ENCODE data around the gene F10. TPM values are rescaled to one million over a fixed set of nuclear protein-coding genes. Genes with fewer than 3 reads are reported as not detected.

The F10 gene
- total RNA-seq, 1 experiment from 2014 or later: 0.59 TPM

DNA sequence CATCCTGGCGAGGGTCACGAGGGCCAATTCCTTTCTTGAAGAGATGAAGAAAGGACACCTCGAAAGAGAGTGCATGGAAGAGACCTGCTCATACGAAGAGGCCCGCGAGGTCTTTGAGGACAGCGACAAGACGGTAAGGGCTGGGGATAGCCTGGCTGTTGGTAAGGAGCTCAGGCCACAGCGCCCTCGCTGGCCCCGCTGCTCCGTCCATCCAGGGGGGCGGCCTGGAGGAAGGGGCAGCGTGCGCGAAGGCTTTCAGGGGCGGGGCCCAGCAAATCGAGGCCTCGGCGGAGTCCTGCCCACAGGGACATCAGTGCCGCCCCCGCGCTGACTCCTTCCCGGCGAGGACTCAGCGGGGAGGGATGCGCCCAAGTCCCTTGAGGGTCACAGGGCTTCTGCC, 6.9 kb downstream of the F10 start:
- DNase-seq (ENCODE audit: extremely low read depth, low read depth): no peak

GRCh38 chr13:113129921-113130750, 7.5 kb downstream of the F10 start:
- no peak for DNase-seq (ENCODE audit: extremely low read depth, low read depth)

DNA sequence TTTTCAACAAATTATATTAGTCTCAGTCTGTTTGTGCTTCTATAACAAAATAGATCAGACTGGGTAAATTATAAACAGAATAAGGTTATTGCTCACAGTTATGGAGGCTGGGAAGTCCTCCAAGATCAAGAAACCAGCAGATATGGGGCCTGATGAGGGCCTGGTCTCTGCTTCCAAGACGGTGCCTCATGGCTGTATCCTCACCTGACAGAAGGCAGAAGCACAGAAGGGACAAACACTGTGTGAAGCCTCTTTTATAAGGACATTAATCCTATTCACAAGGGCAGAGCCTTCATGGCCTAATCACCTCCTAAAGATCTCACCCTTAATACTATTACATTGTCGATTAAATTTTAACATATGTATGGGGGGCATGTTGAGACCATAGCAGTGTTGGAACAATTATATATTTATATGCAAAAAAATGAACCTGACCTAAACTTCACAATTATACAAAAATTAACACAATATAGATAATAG, 12.7 kb downstream of the F10 start:
- no peak for DNase-seq (ENCODE audit: extremely low read depth, low read depth)

DNA sequence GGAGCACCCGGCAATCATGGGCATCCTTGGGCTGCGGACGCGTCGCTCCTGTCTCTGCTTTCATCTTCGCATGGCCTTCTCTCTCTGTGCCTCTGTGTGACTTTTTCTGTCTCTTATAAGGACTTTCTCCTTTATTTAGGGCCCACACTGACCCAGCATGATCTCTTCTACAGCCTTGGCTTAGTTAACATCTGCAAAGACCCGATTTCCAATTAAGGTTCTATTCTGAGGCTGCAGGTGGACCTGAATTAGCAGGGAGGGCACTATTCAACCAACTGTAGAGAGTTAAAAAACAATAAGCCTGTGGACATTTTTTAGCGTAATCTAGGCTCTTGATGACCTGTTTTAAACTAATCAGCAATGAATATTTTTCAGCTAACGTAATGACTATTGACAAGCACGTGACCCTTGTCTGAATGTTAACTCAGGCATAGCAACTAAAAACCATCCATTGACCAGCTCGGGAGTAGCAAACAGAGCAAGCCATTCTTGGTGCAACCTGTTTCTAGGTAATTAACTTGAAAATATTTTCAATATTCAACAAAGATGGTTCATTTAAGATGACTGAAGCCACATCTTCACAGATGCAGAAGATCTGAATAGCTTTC, 15.2 kb downstream of the F10 start:
- DNase-seq (ENCODE audit: extremely low read depth, low read depth): no peak

GRCh38 chr13:113138792-113139551, 16.4 kb downstream of the F10 start:
- no peak for DNase-seq (ENCODE audit: extremely low read depth, low read depth)

GRCh38 chr13:113139577-113139976, 17.0 kb downstream of the F10 start:
- DNase-seq (ENCODE audit: extremely low read depth, low read depth): no peak

DNA sequence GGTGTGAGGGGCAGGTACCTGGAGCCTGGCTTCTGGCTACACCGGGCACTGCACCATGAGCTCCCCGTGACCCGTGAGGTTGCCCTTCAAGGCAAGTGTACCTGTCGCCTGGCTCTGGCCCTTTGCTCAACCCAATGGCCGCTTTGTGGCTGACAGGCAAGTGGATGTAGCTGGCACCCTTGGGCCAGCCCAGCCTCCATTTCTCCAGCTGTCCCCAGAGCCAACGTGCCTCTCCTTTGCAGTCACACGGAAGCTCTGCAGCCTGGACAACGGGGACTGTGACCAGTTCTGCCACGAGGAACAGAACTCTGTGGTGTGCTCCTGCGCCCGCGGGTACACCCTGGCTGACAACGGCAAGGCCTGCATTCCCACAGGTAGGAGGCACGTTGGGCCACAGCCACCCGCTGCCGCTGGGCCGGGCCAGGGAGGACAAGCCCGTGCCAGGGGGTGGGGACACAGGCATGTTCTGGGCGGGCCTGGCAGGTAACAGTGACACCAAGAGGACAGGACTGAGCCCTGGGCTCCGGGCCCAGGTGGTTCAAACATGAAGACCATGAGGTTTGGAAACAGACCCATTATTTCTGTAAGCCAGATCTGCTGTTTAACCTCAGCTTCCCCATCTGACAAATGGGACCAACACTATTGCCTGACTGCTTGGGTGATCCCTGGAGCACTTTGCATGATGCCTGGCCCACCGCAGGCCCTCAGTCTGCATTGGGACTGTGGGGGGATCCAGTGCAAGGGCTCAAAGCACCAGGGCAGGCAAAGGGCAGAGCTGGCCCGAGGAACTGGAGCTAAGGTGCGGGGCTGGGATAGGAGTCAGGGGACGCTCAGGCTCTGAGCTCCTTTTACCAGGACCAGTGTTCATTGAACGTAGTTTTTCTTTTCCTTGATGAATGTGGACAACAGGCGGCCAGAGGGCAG, 18.3 kb downstream of the F10 start:
- no peak for DNase-seq (ENCODE audit: extremely low read depth, low read depth)

GRCh38 chr13:113141601-113141970, 19.0 kb downstream of the F10 start:
- DNase-seq (ENCODE audit: extremely low read depth, low read depth): no peak

DNA sequence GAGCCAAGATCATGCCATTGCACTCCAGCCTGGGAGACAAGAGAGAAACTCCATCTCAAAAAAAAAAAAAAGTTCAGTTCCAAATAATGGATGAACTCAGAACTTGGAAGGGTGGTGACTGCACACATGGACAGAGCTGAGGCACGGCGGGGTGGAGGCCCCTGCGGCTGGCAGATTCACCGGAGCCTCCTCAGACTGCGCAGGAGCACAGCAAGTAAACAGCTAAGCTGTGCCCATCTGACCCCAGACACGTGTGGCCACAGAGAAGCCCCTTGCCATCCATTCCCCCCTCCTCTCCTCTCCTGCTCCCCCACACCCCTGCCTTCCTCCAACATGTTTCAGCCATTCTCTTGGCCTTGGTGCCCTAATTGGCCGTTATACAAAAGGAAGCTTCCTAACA, 20.3 kb downstream of the F10 start:
- DNase-seq (ENCODE audit: extremely low read depth, low read depth): no peak

GRCh38 chr13:113143466-113144254, 21.1 kb downstream of the F10 start:
- no peak for DNase-seq (ENCODE audit: extremely low read depth, low read depth)

GRCh38 chr13:113144255-113144629, 21.6 kb downstream of the F10 start:
- no peak for DNase-seq (ENCODE audit: extremely low read depth, low read depth)

DNA sequence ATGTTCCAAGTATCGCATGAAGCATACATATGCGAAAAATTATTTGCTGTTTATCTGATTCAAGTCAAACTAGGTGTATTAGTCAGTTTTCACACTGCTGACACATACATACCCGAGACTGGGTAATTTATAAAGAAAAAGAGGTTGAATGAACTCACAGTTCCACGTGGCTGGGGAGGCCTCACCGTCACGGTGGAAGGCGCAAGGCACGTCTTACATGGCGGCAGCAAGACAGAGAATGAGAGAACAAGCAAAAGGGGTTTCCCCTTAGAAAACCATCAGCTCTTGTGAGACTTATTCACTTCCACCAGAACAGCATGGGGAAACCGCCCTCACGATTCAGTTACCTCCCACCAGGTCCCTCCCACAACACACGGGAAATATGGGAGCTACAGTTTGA, 22.9 kb downstream of the F10 start:
- DNase-seq (ENCODE audit: extremely low read depth, low read depth): no peak

- no peak for DNase-seq (ENCODE audit: extremely low read depth, low read depth)
Measured at GRCh38 chr13:113145911-113146598, 23.5 kb downstream of the F10 start.

DNA sequence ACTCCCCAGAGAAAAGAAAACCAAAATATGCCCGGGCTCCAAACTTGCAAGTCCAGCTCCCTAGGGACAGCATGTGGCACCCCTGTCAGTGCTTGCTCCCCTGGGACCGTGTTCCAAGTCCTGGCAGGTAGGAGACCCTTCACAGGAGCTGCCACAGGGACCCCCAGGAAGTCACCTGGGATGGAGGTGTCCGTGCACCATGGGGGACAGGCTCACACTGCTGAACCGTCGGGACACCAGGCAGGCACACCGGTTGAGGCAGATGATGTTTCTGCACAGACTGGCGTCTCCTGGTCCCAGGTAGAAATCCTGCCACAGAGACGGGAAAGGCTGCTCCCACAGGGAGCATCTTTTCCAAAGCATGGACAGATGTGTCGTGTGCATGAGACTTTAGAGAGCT, 24.2 kb downstream of the F10 start:
- DNase-seq (ENCODE audit: extremely low read depth, low read depth): no peak

DNA sequence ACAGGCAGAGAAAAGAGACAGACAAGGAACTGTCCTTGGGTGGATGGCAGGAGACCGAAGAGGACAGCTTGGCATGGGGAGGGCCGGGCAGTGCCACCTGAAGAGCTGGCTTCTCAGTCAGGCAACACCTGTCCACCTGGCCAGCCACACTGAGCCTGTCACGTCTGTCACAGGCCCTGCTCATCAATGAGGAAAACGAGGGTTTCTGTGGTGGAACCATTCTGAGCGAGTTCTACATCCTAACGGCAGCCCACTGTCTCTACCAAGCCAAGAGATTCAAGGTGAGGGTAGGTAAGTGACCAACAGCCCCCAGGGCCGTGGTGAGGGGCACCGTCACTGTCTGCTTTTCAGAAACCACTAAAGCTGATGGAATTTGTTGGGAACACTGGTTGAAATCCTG, 24.6 kb downstream of the F10 start:
- DNase-seq (ENCODE audit: extremely low read depth, low read depth): no peak

- no peak for DNase-seq (ENCODE audit: extremely low read depth, low read depth)
Measured at GRCh38 chr13:113148407-113148806, 25.8 kb downstream of the F10 start.

DNA sequence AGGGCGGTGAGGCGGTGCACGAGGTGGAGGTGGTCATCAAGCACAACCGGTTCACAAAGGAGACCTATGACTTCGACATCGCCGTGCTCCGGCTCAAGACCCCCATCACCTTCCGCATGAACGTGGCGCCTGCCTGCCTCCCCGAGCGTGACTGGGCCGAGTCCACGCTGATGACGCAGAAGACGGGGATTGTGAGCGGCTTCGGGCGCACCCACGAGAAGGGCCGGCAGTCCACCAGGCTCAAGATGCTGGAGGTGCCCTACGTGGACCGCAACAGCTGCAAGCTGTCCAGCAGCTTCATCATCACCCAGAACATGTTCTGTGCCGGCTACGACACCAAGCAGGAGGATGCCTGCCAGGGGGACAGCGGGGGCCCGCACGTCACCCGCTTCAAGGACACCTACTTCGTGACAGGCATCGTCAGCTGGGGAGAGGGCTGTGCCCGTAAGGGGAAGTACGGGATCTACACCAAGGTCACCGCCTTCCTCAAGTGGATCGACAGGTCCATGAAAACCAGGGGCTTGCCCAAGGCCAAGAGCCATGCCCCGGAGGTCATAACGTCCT, 26.4 kb downstream of the F10 start:
- no peak for DNase-seq (ENCODE audit: extremely low read depth, low read depth)

DNA sequence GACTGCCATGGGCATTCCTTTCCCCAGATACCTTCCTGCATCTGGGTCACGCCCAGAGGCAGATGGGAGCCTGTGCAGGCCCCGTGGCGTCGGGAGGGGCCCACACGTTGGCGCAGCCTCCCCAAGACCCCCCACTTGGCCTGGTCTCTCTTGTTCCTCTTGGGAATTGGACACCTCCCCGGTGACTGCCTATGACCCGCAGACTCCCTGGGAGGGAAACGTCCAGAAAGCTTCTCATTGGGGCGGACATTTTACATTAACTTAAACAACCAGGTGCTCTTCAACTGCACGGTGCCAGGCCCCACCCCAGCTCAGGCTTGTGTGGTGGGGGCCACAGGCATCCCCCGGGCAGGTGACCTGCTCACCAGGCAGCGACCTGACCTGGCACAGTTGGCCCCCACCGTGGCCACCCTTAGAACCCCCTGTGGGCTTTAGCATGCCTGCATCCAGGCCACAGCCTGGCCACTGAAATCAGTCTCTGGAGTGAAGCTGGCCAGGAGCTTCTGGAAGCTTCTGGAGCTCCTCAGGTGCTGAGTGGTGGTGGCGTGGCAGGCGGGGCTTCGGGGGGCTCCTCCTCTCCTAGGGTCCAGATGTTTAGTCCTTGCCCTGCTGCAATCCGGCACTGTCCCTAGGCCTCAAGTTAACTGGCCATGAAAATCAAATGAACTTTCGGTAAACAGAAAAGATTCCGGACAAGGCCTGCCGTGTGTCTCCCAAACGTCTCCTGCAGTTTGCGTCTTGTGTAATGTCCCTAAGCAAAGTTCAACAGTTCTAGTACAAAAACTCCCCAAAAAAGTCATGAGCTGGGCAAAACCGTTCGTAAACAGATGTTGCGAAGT, 27.3 kb downstream of the F10 start:
- DNase-seq (ENCODE audit: extremely low read depth, low read depth): no peak

Measured in NCI-H460 (cell line).